Bronchial epithelial cell (primary cell): Measurements from ENCODE around the gene OLIG1. TPM values are rescaled to one million over a fixed set of nuclear protein-coding genes. Genes with fewer than 3 reads are reported as not detected.

Experiments used
- DNase-seq: peaks from one replicate; pipeline ENCODE4 v3.0.0-alpha.2; 2010; ENCODE audit warnings: low read depth
- FAIRE-seq: peaks from 2 replicates; lab custom pipeline; 2011; peaks lifted over from hg19 to GRCh38; lab: Jason Lieb, UNC
- H3K27me3 ChIP-seq: 2 replicates; pipeline ENCODE4 v1.5.1; 2011; ENCODE audit warnings: low read length; ENCODE audit not compliant: control insufficient read depth, insufficient read depth
- H3K36me3 ChIP-seq: 2 replicates; pipeline ENCODE4 v1.5.1; 2011; ENCODE audit warnings: low read length; ENCODE audit not compliant: control insufficient read depth, insufficient read depth
- H3K4me3 ChIP-seq: 2 replicates; pipeline ENCODE4 v1.5.1; 2011; ENCODE audit warnings: mild to moderate bottlenecking, low read depth, low read length, control low read depth
- total RNA-seq: library from RNA; depleted of rRNA; stranded (reverse); fragments of >200 nt; gene quantifications from 2 replicates; pipeline ENCODE4 v1.2.1, GENCODE V29; 2014
- TF ChIP-seq, protein P1 (sequence below): IDR thresholded peaks from 2 replicates; pipeline ENCODE4 v1.5.1; 2011; ENCODE audit warnings: mild to moderate bottlenecking, moderate library complexity, low read length, control low read depth, inconsistent platforms; ENCODE audit not compliant: insufficient read depth, severe bottlenecking

OLIG1 gene
- total RNA-seq, 1 donor from 2014 or later = not detected

DNA sequence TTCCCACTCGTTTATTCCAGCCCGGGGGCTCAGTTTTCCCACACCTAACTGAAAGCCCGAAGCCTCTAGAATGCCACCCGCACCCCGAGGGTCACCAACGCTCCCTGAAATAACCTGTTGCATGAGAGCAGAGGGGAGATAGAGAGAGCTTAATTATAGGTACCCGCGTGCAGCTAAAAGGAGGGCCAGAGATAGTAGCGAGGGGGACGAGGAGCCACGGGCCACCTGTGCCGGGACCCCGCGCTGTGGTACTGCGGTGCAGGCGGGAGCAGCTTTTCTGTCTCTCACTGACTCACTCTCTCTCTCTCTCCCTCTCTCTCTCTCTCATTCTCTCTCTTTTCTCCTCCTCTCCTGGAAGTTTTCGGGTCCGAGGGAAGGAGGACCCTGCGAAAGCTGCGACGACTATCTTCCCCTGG lies 43.5 kb upstream of the OLIG1 start:
- no peaks in the 10 kb centered on the region for H3K36me3 ChIP-seq
- H3K27me3 ChIP-seq = peaks cover 85% of the 10 kb centered on the region
- H3K4me3 ChIP-seq = no peak overlapping the region
- DNase-seq = no peak
- TF ChIP-seq, protein P1, sequence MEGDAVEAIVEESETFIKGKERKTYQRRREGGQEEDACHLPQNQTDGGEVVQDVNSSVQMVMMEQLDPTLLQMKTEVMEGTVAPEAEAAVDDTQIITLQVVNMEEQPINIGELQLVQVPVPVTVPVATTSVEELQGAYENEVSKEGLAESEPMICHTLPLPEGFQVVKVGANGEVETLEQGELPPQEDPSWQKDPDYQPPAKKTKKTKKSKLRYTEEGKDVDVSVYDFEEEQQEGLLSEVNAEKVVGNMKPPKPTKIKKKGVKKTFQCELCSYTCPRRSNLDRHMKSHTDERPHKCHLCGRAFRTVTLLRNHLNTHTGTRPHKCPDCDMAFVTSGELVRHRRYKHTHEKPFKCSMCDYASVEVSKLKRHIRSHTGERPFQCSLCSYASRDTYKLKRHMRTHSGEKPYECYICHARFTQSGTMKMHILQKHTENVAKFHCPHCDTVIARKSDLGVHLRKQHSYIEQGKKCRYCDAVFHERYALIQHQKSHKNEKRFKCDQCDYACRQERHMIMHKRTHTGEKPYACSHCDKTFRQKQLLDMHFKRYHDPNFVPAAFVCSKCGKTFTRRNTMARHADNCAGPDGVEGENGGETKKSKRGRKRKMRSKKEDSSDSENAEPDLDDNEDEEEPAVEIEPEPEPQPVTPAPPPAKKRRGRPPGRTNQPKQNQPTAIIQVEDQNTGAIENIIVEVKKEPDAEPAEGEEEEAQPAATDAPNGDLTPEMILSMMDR = no peak
- FAIRE-seq = no peak

DNA sequence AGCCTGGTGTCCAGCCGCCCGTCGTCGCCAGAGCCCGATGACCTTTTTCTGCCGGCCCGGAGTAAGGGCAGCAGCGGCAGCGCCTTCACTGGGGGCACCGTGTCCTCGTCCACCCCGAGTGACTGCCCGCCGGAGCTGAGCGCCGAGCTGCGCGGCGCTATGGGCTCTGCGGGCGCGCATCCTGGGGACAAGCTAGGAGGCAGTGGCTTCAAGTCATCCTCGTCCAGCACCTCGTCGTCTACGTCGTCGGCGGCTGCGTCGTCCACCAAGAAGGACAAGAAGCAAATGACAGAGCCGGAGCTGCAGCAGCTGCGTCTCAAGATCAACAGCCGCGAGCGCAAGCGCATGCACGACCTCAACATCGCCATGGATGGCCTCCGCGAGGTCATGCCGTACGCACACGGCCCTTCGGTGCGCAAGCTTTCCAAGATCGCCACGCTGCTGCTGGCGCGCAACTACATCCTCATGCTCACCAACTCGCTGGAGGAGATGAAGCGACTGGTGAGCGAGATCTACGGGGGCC lies 43.0 kb upstream of the OLIG1 start:
- H3K27me3 ChIP-seq = peaks cover 85% of the 10 kb centered on the region
- no peak for FAIRE-seq
- TF ChIP-seq, protein P1 = no peak

DNA sequence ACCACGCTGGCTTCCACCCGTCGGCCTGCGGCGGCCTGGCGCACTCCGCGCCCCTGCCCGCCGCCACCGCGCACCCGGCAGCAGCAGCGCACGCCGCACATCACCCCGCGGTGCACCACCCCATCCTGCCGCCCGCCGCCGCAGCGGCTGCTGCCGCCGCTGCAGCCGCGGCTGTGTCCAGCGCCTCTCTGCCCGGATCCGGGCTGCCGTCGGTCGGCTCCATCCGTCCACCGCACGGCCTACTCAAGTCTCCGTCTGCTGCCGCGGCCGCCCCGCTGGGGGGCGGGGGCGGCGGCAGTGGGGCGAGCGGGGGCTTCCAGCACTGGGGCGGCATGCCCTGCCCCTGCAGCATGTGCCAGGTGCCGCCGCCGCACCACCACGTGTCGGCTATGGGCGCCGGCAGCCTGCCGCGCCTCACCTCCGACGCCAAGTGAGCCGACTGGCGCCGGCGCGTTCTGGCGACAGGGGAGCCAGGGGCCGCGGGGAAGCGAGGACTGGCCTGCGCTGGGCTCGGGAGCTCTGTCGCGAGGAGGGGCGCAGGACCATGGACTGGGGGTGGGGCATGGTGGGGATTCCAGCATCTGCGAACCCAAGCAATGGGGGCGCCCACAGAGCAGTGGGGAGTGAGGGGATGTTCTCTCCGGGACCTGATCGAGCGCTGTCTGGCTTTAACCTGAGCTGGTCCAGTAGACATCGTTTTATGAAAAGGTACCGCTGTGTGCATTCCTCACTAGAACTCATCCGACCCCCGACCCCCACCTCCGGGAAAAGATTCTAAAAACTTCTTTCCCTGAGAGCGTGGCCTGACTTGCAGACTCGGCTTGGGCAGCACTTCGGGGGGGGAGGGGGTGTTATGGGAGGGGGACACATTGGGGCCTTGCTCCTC lies 42.3 kb upstream of the OLIG1 start:
- Histone ChIP-seq H3K27me3 (peaks cover 83% of the 10 kb centered on the region), H3K4me3 (no peak overlapping the region), H3K36me3 (no peaks in the 10 kb centered on the region)
- FAIRE-seq (no peak), DNase-seq (no peak)
- TF ChIP-seq, protein P1 = no peak

More for the DNA sequence above, 43.0 kb upstream of the OLIG1 start:
- no peaks in the 10 kb centered on the region for H3K36me3 ChIP-seq
- no peak for DNase-seq
- no peak overlapping the region for H3K4me3 ChIP-seq

DNA sequence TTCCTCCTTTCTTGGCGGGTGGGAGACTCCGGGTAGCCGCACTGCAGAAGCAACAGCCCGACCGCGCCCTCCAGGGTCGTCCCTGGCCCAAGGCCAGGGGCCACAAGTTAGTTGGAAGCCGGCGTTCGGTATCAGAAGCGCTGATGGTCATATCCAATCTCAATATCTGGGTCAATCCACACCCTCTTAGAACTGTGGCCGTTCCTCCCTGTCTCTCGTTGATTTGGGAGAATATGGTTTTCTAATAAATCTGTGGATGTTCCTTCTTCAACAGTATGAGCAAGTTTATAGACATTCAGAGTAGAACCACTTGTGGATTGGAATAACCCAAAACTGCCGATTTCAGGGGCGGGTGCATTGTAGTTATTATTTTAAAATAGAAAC lies 41.7 kb upstream of the OLIG1 start:
- Histone ChIP-seq H3K36me3 (no peaks in the 10 kb centered on the region), H3K27me3 (peaks cover 83% of the 10 kb centered on the region), H3K4me3 (no peak overlapping the region)
- FAIRE-seq = no peak
- TF ChIP-seq, protein P1 = no peak
- no peak for DNase-seq

DNA sequence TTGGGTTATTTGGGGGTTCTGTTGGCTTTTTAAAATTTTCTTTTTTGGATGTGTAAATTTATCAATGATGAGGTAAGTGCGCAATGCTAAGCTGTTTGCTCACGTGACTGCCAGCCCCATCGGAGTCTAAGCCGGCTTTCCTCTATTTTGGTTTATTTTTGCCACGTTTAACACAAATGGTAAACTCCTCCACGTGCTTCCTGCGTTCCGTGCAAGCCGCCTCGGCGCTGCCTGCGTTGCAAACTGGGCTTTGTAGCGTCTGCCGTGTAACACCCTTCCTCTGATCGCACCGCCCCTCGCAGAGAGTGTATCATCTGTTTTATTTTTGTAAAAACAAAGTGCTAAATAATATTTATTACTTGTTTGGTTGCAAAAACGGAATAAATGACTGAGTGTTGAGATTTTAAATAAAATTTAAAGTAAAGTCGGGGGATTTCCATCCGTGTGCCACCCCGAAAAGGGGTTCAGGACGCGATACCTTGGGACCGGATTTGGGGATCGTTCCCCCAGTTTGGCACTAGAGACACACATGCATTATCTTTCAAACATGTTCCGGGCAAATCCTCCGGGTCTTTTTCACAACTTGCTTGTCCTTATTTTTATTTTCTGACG lies 41.1 kb upstream of the OLIG1 start:
- Histone ChIP-seq H3K36me3 (no peaks in the 10 kb centered on the region), H3K4me3 (no peak overlapping the region), H3K27me3 (peaks cover 82% of the 10 kb centered on the region)
- no peak for DNase-seq
- TF ChIP-seq, protein P1 = no peak
- no peak for FAIRE-seq
